HCT116 (cell line): ENCODE results near the gene CSDE1. TPM values are rescaled to one million over a fixed set of nuclear protein-coding genes. Genes with fewer than 3 reads are reported as not detected.

Experiments used
- ATAC-seq: fragments of 200-7000 bp; cut with Tn5 transposase; 2 replicates; pipeline ENCODE4 v1.9.1; 2020; ENCODE audit warnings: mild to moderate bottlenecking, moderate library complexity
- BruUV-seq: library from RNA; stranded (reverse); fragments of 400-500 nt; replicated peaks from 2 replicates; lab custom pipeline; 2021; lab: Mats Ljungman, UMichigan
- CTCF ChIA-PET: fragments of 300-600 bp; sonication (Branson Sonifier 250); formaldehyde crosslinking; loops from one replicate; lab custom pipeline; 2021; ENCODE audit warnings: antibody characterized with exemption; lab: Charles Lee
- POLR2A ChIA-PET: fragments of 300-600, 350-600 bp; sonication (Branson Sonifier 250); formaldehyde crosslinking; loops from one replicate; lab custom pipeline; 2021; ENCODE audit warnings: antibody characterized with exemption; lab: Charles Lee
- RAD21 ChIA-PET, 2 experiments: fragments of 300-600 bp; sonication (Branson Sonifier 250); formaldehyde crosslinking; loops; one replicate each; lab custom pipeline; 2023; ENCODE audit warnings: low total read pairs in 2 of 2; ENCODE audit not compliant: uncharacterized antibody in 2 of 2, unreplicated experiment in 2 of 2, low non-redundant PET in 1 of 2; lab: Charles Lee
- DNase-seq: peaks from one replicate; pipeline ENCODE4 v3.0.0-alpha.2; 2010; ENCODE audit warnings: low read depth, low spot score
- H2AFZ ChIP-seq: fragments of 200-600 bp; shearing (Covaris generic), sonication (generic); 2 replicates; pipeline ENCODE4 v1.6.1; 2017; ENCODE audit warnings: low read depth, mixed run types, mixed read lengths, antibody characterized with exemption, low read length; ENCODE audit not compliant: poor library complexity, severe bottlenecking
- H3K27ac ChIP-seq: 2 replicates; pipeline ENCODE4 v1.5.1; 2012; ENCODE audit warnings: low read depth, low read length
- H3K27me3 ChIP-seq: fragments of 200-600 bp; sonication (generic); 2 replicates; pipeline ENCODE4 v1.6.1; 2016; ENCODE audit warnings: mixed run types, low read length, mixed read lengths; ENCODE audit not compliant: insufficient read depth
- H3K36me3 ChIP-seq, 2 experiments: fragments of 200-500 bp in 1 of 2; fragments of 200-600 bp in 1 of 2; sonication (Bioruptor generic) in 1 of 2; sonication (generic) in 1 of 2; 2 replicates each; pipeline versions ENCODE4 v1.5.1 to v1.6.1; 2014 to 2016; ENCODE audit warnings: low read length in 2 of 2, inconsistent platforms in 1 of 2, mixed read lengths in 1 of 2, mixed run types in 1 of 2; ENCODE audit not compliant: insufficient read depth in 2 of 2, control insufficient read depth in 1 of 2
- H3K4me1 ChIP-seq, 2 experiments: fragments of 200-600 bp in 1 of 2; sonication (generic) in 1 of 2; 2 replicates each; pipeline versions ENCODE4 v1.5.1 to v1.6.1; 2012 to 2017; ENCODE audit warnings: low read length in 2 of 2, inconsistent platforms in 1 of 2, mild to moderate bottlenecking in 1 of 2, mixed read lengths in 1 of 2, mixed run types in 1 of 2, moderate library complexity in 1 of 2; ENCODE audit not compliant: insufficient read depth in 2 of 2, control insufficient read depth in 1 of 2
- H3K4me2 ChIP-seq: fragments of 200-600 bp; sonication (generic); 2 replicates; pipeline ENCODE4 v1.6.1; 2017; ENCODE audit warnings: mixed run types, low read length, mixed read lengths
- H3K4me3 ChIP-seq, 2 experiments: fragments of 200-600 bp in 1 of 2; sonication (generic) in 1 of 2; replicated peaks in 1 of 2; 2 replicates each; pipeline ENCODE4 v1.5.1; 2011 to 2016; ENCODE audit warnings: low read length in 2 of 2, control low read depth in 1 of 2, low read depth in 1 of 2, mild to moderate bottlenecking in 1 of 2, mixed read lengths in 1 of 2, mixed run types in 1 of 2
- H3K79me2 ChIP-seq: fragments of 200-600 bp; sonication (generic); 2 replicates; pipeline ENCODE4 v1.6.1; 2017; ENCODE audit warnings: mild to moderate bottlenecking, mixed run types, low read length, moderate library complexity, mixed read lengths; ENCODE audit not compliant: insufficient read depth
- H3K9ac ChIP-seq: fragments of 200-600 bp; sonication (generic); 2 replicates; pipeline ENCODE4 v1.6.1; 2016; ENCODE audit warnings: low read length, mixed read lengths
- H3K9me2 ChIP-seq: fragments of 200-600 bp; sonication (generic), shearing (Covaris generic); 2 replicates; pipeline ENCODE4 v1.6.1; 2017; ENCODE audit warnings: mixed run types, mild to moderate bottlenecking, moderate library complexity; ENCODE audit not compliant: insufficient read depth
- H3K9me3 ChIP-seq, 2 experiments: fragments of 200-500 bp in 1 of 2; fragments of 200-600 bp in 1 of 2; sonication (Bioruptor generic) in 1 of 2; sonication (generic) in 1 of 2; 2 replicates each; pipeline ENCODE4 v1.6.1; 2014 to 2017; ENCODE audit warnings: low read length in 2 of 2, mixed read lengths in 2 of 2, inconsistent platforms in 1 of 2, low read depth in 1 of 2, mild to moderate bottlenecking in 1 of 2, mixed run types in 1 of 2, moderate library complexity in 1 of 2; ENCODE audit not compliant: control insufficient read depth in 1 of 2, insufficient read depth in 1 of 2
- H4K20me1 ChIP-seq: fragments of 200-600 bp; sonication (generic), shearing (Covaris generic); 2 replicates; pipeline ENCODE4 v1.6.1; 2017; ENCODE audit warnings: mixed run types, mild to moderate bottlenecking, moderate library complexity; ENCODE audit not compliant: insufficient read depth
- CBX3 ChIP-seq: IDR thresholded peaks from 2 replicates; pipeline ENCODE4 v1.6.1; 2012; ENCODE audit warnings: low read depth
- CTCF ChIP-seq, 3 experiments: fragments of 200-600 bp in 1 of 3; sonication (generic) in 1 of 3; IDR thresholded peaks in 2 of 3; conservative IDR thresholded peaks in 1 of 3; 2 replicates each; pipeline ENCODE4 v1.5.1; 2012 to 2017; ENCODE audit warnings: low read depth in 2 of 3, low read length in 2 of 3, antibody characterized with exemption in 1 of 3, borderline replicate concordance in 1 of 3, control low read depth in 1 of 3, mild to moderate bottlenecking in 1 of 3, mixed read lengths in 1 of 3, mixed run types in 1 of 3, moderate library complexity in 1 of 3; ENCODE audit not compliant: insufficient read depth in 1 of 3
- EZH2 ChIP-seq: fragments of 200-600 bp; sonication (generic); IDR thresholded peaks from 2 replicates; pipeline ENCODE4 v1.6.1; 2017; ENCODE audit warnings: antibody characterized with exemption, mixed run types
- FOSL1 ChIP-seq: IDR thresholded peaks from 2 replicates; pipeline ENCODE4 v1.6.1; 2012; ENCODE audit warnings: low read depth
- JUND ChIP-seq: IDR thresholded peaks from 2 replicates; pipeline ENCODE4 v1.6.1; 2012
- POLR2A ChIP-seq: IDR thresholded peaks from 2 replicates; pipeline ENCODE4 v1.7.0; 2011; ENCODE audit warnings: borderline replicate concordance; ENCODE audit not compliant: insufficient read depth, insufficient read length; ENCODE audit errors: extremely low read depth
- REST ChIP-seq: IDR thresholded peaks from 2 replicates; pipeline ENCODE4 v1.6.1; 2012; ENCODE audit warnings: low read depth
- SIN3A ChIP-seq: IDR thresholded peaks from 2 replicates; pipeline ENCODE4 v1.6.1; 2012; ENCODE audit warnings: low read depth
- SRF ChIP-seq: IDR thresholded peaks from 2 replicates; pipeline ENCODE4 v1.6.1; 2012; ENCODE audit warnings: low read depth
- ZFX ChIP-seq: fragments of 450-650 bp; IDR thresholded peaks from 2 replicates; pipeline ENCODE4 v1.6.1; 2017
- ZNF274 ChIP-seq: fragments of 200-500 bp; sonication (Bioruptor generic); IDR thresholded peaks from 2 replicates; pipeline ENCODE4 v1.6.1; 2014; ENCODE audit warnings: mild to moderate bottlenecking, low read depth, low read length, inconsistent platforms
- intact Hi-C: fragments of 100-400 bp; cut with micrococcal nuclease; formaldehyde crosslinking; loops from 2 replicates; pipeline ENCODE4 v1.10.0; 2022
- total RNA-seq: library from RNA; stranded (reverse); gene quantifications from one replicate; pipeline ENCODE4 v1.2.1, GENCODE V29; 2021; ENCODE audit not compliant: unreplicated experiment

Gene CSDE1
- total RNA-seq, 1 experiment from 2014 or later = 515 TPM

GRCh38 chr1:114703242-114703641 lies 54.5 kb downstream of the CSDE1 start:
- DNase-seq = no peak
- H3K4me1 ChIP-seq = no peaks in the 10 kb centered on the region
- no peak overlapping the region for H2AFZ ChIP-seq
- CTCF ChIA-PET = no interaction called here
- no peak overlapping the region for H3K4me3 ChIP-seq
- BruUV-seq = no TSS peak
- no peaks in the 10 kb centered on the region for H3K27me3 ChIP-seq
- peaks cover 18% of the 10 kb centered on the region in 2 experiments for H3K36me3 ChIP-seq
- H3K4me2 ChIP-seq = no peak overlapping the region
- no peak for ATAC-seq
- POLR2A ChIA-PET = no interaction called here
- no peak overlapping the region for H3K27ac ChIP-seq
- RAD21 ChIA-PET = no interaction called here
- no peak overlapping the region for H3K9ac ChIP-seq
- TF ChIP-seq ZFX (no peak), CTCF (IDR thresholded peaks at IDR 0.05 in 2 of 3, conservative IDR thresholded peaks at IDR 0.05 in 1 of 3; ENCODE audit: borderline replicate concordance in 1 of 3, insufficient read depth in 1 of 3, low read depth in 2 of 3, low read length in 2 of 3) (no peak), SIN3A (no peak)
- H3K9me3 ChIP-seq = no peaks in the 10 kb centered on the region
- no peaks in the 10 kb centered on the region for H4K20me1 ChIP-seq
- intact Hi-C loops = no loop called here
- H3K9me2 ChIP-seq = no peaks in the 10 kb centered on the region
- H3K79me2 ChIP-seq = no peaks in the 10 kb centered on the region

GRCh38 chr1:114702737-114703136 lies 55.0 kb downstream of the CSDE1 start:
- Histone ChIP-seq H3K9ac (no peak overlapping the region), H2AFZ (no peak overlapping the region), H3K9me2 (no peaks in the 10 kb centered on the region), H3K36me3 (peaks cover 13% of the 10 kb centered on the region in 2 experiments), H3K4me1 (no peaks in the 10 kb centered on the region), H3K27ac (no peak overlapping the region), H3K4me3 (no peak overlapping the region), H3K9me3 (no peaks in the 10 kb centered on the region), H4K20me1 (no peaks in the 10 kb centered on the region), H3K27me3 (no peaks in the 10 kb centered on the region), H3K4me2 (no peak overlapping the region), H3K79me2 (no peaks in the 10 kb centered on the region)
- ATAC-seq (no peak), DNase-seq (no peak)
- RAD21 ChIA-PET = no interaction called here
- BruUV-seq = no TSS peak
- intact Hi-C loops = no loop called here
- CTCF ChIA-PET = no interaction called here
- POLR2A ChIA-PET = no interaction called here
- TF ChIP-seq CBX3 (no peak), SRF (no peak), POLR2A (no peak), ZNF274 (no peak), JUND (no peak), REST (no peak), ZFX (no peak), CTCF (IDR thresholded peaks at IDR 0.05 in 2 of 3, conservative IDR thresholded peaks at IDR 0.05 in 1 of 3; ENCODE audit: borderline replicate concordance in 1 of 3, insufficient read depth in 1 of 3, low read depth in 2 of 3, low read length in 2 of 3) (no peak), FOSL1 (no peak), EZH2 (no peak)
